ENCODE results near the gene ATP10A.

ATP10A gene

DNA sequence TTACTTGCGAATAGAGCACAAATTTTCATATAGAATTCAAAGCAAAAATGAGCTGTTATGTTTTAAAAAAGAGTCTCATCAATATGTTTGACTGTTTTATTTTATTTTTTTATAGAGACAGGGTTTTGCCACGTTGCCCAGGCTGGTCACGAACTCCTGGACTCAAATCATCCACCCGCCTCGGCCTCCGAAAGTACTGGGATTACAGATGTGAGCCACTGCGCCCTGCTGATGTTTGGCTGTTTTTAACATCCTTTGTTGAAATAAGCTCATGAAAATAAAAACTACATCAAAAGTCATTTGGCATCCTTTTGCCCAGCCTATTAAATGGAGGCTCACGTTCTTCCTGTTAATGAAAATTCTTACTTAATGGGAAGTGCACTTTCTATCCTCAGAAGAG lies 154.7 kb downstream of the ATP10A start:
- in situ Hi-C loops (cut with HindIII; ENCODE audit: low sequenced_read_pairs), result no loop called here

DNA sequence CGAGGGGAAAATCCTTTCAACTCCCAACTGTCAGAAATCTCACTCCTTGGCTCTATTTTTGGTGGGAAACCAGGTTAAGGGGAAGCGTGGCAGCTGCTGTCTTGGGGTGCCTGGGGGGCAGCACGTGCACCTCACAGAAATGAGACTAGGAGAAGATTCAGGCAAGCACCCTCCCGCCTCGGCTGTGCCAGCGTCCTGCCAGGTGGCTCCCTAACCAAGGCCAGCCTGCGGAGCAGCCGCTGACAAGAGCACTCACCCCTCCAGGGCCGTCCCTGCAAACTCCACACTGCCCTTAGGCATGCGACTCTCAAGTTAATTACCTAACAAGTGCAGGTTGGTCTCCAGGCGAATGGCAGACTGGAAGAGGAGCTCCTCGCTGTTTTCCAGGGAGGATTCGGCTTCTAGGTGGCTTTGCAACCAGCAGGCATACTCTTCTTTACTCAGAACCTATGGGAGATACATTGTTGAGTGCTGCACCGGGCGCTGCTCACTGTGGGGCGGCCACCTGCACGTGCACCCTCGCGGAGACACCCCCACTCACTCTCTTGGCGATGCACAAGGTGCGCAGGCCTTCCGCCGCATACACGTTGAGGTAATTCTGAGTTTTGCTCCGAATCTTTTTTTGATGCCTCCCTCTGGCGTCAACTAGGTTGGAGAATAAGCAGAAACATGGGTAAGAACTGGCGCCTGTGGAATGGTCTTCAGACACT lies 155.3 kb downstream of the ATP10A start:
- in situ Hi-C loops (cut with HindIII; ENCODE audit: low sequenced_read_pairs), result no loop called here

DNA sequence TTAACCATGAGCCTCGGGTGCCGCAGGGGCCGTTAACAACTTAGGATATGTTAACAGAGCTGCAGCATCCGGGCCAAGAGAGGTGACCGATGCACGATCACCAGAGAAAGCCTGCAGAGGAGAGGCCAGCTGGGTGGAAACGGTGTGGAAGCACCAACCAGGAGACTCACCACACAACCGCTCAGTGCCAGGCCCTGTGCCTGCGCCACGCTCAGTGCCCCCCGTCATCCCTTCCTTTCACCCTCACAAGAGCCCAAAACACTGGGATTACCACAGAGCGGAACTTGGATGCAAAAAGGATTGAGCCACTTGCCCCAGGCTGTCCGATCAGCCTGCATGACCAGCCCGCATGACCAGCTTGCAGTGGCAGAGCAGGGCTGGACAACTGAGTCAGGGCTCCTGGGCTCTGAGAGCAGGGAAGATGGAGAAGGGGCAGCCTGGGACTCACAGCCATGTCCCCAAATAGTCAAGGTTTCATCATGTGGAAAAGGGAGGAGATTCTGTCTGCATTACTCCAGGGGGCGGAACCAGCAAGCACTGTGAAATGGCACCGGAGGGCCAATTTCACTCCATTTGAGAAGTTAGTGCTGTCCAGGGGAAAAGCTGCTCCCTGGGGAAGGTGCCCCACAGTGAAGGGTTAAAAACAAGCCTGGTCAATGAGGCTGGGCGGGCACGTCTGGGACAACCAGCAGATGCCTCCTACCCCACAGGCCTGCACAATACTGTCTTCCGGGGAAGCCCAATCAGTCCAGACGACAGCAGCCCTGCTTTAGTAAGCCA lies 156.8 kb downstream of the ATP10A start:
- in situ Hi-C loops (cut with HindIII; ENCODE audit: low sequenced_read_pairs), result no loop called here

DNA sequence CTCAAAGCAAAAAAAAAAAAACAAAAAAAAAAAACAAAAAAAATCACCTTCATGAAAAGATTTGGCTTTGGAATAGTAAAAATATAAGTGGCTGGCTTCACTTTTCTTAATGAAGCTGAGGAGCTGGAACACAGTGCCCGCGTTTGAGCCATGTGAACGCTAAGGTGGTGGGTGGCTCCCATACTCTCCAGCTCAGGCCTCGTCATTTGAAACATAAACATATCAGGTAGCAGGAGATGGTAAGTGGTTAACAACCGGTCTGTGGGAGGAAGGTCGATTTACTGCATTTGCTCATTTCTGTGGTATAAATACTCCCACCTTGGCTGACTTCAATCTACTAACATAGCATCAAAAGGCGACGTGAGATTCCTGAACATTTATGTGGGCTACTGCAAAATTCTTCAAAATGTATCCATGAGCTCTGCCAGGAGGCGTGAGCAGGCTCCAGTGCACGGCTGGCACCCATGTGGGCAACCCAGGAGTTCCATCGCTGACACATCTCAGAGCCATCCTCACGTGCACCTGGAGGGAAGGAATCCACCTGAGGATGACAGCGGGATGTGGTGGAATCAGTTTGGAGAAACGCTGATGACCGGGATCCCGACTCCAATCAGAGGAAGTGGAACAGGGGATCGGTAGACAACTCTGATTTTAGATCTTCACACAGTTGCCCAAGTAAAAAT lies 157.6 kb downstream of the ATP10A start:
- in situ Hi-C loops (cut with HindIII; ENCODE audit: low sequenced_read_pairs), result no loop called here

DNA sequence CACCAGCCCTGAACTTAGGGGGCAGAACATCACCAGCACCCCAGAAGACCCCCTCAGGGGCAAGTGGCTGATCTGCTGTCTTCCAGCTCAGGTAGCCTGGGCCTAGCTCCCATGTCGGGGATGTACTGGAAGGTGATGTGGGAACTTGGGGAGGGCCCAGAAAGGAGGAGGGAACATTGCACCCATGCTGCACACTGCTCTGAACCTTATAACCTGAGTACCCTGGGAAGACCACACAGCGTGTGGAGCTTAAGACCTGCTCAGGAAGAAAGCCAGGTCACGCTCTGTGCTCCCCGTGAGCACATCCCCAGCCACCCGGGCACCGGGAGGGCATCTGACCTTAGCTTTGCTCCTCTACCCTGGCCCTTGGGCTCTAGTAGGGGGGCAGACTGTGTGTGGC lies 159.4 kb downstream of the ATP10A start:
- in situ Hi-C loops (cut with HindIII; ENCODE audit: low sequenced_read_pairs), result no loop called here

DNA sequence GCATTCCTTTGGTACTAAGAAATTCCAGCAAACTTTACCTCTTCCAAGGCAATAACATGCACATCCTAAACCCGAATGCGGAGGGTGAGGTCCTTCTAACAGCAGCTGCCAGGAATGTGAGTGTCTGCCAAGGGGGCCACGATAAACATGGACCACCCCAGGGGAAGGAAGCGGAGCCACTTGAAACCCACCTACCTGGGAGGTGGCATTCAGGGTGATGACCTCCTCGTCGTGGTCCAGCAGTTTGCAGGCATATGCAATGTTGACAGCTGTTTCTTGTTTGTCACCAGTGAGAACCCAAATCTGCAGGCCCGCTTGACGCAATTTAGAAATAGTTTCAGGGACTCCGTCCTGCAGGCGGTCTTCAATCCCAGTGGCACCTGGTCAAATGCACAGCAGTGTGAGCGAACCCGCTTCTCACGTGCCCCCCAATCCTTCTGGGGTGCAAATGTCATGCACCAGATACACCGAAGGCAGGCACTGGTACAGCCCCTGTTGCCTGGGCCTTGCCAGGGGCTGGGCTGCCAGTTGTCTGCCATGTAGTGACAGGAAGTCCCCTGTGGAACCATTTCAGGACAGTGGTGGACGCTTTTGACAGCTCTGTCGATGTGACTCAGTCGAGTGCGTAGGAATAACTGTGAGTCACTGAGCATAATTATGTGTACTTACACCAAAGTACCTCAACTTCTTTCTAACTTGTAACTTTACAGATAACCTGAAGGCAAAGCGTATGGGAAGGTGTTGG lies 161.2 kb downstream of the ATP10A start:
- in situ Hi-C loops (cut with HindIII; ENCODE audit: low sequenced_read_pairs), result no loop called here

DNA sequence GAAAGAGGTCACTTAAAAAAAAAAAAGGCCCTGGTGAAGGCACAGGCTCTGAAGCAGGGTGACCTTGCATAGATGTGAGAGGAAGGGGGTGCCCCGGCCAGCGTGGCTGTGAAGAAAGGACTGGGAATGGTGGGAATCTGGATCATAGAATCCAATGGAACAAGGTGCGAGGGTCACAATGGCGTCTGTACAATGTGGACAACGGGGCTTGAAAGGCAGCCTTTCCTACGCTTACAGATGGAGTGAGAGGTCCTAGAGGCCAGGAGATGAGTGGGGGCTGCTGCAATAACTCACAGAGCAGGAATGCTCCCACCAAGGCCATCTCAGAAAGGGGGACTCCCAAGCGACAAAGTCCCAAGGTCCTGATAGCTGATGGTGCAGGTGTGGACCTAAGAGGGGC lies 162.2 kb downstream of the ATP10A start:
- in situ Hi-C loops (cut with HindIII; ENCODE audit: low sequenced_read_pairs), result no loop called here

DNA sequence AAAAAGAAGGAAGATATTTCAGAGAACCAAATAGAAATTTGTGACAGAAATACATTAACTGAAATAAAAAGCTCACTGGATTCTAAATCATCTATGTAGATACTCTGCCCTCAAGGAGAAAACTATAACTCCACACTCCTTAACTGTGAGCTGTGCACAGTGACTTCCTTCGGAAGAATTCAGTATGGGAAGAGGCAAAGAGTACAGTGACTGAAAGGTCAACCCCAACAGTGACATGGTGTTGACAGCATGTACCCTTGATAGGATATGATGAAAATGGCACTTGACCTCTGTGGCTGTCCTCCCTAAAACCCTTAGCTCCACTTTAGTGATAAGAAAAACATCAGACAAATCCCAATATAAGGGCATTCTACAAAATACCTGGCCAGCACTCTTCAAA lies 165.5 kb downstream of the ATP10A start:
- in situ Hi-C loops (cut with HindIII; ENCODE audit: low sequenced_read_pairs), result no loop called here

DNA sequence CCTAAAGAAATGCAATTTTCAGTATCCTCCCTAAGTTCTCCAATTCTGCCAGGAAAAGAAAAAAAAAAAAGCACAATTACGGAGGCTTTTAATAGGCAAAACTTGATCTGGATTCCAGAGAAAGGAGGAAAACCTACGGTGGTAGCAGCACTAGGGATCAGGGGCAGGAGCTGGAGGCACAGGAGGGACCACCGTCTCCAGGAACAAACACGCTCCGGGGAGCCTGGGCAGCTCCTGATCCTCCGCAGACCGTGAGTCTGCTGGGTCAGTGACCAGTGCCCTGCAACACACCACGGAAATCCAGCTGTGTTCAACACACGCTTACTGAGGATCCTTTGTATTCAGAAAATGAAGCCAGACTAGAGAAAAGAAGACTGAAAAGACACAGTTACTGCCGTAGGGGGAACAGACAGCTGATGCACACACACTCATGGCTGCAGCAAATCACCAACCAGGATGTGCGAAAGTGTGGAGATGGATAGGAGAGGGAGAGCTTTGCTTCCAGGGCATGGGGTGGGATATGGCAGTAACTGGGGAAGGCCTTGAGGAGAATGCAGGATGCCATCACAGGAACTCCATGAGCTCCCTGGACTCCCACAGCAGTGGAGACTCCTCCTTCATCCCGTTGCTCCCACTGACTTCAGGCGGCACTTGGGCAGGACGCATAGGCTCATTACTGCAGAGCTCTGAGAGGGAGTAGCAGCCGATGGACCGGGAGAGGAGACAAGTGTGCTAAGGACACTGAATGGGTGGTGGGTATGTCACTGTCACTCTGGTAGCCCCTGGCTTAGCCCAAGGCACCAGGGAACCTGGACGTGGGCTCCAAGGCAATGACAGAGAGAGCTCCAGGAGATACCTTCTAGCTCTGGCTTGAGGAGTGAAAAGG lies 167.0 kb downstream of the ATP10A start:
- in situ Hi-C loops (cut with HindIII; ENCODE audit: low sequenced_read_pairs), result no loop called here

DNA sequence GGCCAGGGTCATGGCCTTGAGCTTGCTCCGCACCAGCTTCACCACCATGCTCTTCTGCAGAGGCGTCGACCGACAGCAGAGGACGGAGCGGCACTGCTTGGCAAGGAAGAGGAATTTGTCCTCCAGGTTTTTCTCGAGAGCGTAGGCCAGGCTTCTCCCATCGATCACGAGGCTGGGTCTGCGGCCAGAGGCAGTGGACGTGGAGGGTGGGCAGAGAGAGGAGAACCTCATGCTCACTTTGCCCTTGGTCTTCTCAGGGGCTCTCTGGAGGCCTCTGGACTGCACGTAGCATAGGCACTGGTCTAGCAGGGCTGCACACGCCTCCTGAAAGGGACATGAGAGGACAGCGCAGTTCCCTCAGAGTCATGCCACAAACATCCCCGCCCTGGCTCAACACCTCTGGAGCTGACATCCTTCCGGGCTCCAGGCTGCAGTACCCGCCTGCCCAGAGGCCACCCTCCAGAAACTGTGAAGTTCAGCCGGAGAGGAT lies 168.3 kb downstream of the ATP10A start:
- in situ Hi-C loops (cut with HindIII; ENCODE audit: low sequenced_read_pairs), result no loop called here

DNA sequence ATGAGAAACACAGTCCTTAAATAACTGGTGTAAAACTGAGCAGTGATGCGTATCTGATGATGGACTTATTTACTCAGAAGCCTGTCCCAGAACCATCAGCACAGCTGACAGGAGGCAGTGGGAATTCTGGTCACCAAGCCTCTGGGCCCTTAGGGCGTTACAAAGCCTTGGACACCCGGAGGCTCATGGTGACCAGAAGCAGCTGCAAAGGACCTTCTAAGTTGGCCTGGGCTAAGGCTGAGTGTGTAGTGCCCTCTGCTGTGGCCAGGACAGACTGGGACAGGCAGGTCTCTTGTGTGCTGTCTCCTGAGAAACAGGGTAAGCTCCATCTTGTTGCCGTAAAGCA lies 168.9 kb downstream of the ATP10A start:
- in situ Hi-C loops (cut with HindIII; ENCODE audit: low sequenced_read_pairs), result no loop called here

DNA sequence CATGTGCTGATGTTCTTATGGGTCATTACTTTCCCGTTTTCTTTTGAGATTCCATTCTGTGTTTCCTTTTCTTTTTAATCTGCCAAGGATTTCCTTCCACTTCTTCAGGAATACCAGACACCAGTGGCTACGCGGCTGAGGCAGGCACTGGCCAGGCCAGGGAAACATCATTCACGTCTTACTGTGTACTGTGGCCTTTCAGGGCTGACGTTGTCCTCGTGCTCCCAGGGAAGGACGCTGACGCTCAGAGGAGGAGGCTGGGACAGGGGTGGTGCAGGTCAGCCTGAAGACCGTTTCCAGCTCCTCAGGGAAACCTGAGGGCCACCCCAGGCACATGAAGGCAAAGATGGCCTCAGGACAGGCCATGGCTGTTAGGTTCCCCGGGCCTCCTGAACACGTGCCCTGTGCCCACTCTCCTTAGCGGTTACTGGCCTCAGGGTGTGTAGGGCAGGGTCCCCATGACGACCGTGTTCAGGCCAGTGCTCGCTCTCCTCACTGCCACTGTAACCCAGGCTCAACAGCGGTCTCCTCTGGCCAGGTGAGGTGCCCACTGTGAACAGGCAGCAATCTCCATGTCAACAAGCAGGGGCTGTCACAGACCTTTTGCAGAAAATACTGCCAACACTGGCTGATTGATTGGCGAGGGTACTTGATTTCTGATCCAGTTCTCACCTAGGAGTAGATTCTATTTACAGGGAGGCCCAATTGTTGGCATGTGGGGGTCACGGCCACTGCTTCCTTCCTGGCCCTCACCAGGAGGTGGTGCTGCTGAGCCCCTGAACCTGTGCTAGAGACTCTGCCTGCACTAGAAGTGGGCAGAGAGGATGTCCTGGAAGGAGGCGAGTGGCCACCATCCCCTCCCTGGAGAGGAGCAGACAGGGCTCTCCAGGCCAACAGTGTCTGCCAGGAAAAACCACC lies 169.5 kb downstream of the ATP10A start:
- in situ Hi-C loops (cut with HindIII; ENCODE audit: low sequenced_read_pairs), result no loop called here

DNA sequence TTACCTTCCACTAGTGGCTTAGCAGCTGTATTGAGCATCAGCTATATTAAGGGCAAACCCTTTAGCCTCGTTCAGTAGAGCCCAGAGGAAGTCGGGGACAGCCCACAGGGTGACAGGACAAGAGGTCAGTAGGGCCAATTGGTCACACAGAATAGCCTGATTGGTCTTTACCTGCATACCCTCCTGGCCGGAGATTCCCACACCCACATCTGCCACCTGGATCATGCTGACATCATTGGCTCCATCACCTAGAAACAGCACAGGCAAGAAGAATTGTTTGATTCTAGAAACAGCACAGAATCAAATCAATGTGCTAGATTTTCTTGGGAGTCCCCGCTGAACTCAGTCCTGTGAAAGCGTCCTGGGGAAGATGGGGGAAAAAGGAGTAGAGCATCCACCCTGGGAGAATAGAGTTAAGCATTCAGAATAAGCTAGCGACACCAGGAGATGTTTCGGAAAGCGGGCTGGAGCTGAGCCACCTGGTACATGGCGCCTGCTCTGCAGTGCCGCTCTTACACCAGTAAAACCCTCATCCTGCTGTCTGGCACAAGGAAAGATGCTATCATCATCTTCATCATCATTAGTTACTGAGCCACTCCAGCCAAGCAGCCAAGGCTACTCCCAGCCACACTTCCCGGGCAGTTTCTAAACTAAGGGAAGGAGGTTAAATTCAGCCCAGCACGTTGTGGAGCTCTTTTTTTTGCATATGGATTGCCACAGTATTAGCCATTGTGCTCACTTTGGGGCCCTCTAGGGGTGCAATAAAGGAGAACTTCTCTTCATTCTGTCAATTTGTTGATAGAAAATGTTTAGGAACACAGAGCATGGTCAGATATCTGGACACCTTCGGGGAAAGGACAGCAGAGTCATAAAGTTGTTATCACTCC lies 171.3 kb downstream of the ATP10A start:
- in situ Hi-C loops (cut with HindIII; ENCODE audit: low sequenced_read_pairs), result no loop called here

DNA sequence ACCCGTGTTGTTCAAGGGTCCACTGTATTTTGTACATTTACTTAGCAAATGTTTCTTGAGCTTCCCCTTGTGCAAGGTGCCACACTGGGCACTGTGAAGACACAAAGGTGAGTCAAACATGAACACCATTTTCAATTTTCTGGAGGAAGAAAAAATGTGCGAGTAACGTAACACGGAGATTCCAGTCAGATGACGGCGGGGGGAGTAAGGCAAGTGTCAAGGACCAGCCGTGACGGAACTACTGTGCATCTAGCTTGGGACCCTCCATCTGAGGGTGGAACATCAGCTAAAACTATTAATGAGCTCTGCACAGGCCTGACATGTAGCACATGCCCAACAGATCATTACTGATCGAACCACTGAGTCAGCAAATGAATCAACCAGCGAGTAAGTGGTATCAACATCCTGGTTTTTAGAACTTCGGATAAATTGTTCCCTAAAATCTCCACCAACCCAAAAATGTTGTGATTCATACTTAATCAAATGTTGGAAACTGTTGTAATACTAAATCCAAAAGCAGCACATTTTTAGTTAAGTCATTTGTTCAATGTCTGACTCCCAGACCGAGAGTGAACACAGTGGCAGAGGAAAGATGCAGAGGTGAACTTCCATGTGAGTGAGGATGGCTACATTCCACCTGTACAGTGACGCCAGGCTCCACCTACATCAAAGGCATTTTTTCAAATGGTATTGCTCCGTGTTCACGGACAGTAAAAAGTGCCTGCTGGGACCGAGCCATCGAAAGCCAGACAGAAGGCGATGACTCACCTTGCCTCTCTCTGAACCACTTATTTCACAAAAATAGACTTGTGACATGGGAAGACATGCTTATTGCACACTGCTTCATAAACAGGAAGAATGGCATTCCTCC lies 172.2 kb downstream of the ATP10A start:
- in situ Hi-C loops (cut with HindIII; ENCODE audit: low sequenced_read_pairs), result no loop called here

DNA sequence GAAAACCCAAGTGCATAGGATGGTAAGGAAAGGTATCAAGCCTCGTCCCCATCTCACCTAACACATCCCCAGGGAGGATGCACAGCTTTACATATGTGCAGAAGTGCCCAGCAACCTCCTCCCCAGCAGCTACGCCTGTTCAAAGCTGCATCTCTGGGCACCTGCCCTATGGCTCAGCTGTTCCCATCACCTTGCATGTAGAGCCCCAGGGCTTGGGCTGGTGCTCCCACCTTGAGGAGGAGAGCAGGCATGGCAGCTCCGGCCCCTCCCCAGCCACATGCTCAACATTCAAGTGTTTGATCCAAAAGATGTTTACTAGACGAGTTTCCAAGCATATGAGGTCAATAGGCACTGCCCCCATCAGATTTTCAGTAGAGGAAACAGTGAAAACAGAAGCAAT lies 173.5 kb downstream of the ATP10A start:
- in situ Hi-C loops (cut with HindIII; ENCODE audit: low sequenced_read_pairs), result no loop called here

DNA sequence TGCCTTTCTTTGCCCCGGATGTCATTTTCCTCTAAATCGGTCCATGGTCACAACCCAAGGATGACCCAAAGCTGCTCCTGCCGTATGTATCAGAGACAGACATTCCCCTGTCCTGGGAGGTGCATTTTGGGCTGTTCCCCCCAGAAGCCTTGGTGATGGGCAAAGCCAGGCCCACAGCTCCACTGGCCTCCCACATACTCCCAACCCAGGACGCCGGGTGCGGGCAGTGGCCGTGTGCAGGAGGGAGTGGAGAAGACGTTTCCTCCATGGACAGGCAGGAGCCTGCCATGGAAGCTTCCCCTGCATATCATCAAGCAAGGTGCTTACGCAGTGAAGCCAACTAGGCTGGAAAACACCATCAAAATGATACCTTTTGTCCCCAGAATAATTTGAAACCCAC lies 175.0 kb downstream of the ATP10A start:
- in situ Hi-C loops (cut with HindIII; ENCODE audit: low sequenced_read_pairs), result no loop called here

DNA sequence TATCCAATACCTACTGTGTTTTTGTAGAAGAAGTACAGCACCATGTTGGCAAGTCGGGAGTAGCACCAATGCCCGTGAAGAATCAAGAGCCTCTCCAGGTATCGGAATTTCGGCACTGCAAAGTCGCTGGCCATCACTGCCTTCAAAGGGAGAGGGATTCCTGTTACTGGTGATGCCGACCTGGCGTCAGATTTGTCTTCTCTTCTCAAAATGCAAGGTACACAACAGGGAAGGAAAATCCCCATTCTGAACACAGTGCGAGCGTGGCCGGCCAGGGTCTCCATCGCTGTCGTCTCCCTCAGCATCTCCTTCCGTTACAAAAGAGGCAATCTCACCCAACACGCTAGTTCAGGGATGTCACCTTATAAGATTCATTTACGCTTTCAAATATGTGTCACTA lies 175.4 kb downstream of the ATP10A start:
- in situ Hi-C loops (cut with HindIII; ENCODE audit: low sequenced_read_pairs), result no loop called here
